NCI-H1930 (cell line): ENCODE measurements around the gene UST.

Experiments
- DNase-seq, 2 experiments: peaks; one replicate each; lab custom pipeline; 2025; lab: John Stamatoyannopoulos, UW

The UST gene, protein sequence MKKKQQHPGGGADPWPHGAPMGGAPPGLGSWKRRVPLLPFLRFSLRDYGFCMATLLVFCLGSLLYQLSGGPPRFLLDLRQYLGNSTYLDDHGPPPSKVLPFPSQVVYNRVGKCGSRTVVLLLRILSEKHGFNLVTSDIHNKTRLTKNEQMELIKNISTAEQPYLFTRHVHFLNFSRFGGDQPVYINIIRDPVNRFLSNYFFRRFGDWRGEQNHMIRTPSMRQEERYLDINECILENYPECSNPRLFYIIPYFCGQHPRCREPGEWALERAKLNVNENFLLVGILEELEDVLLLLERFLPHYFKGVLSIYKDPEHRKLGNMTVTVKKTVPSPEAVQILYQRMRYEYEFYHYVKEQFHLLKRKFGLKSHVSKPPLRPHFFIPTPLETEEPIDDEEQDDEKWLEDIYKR

DNA sequence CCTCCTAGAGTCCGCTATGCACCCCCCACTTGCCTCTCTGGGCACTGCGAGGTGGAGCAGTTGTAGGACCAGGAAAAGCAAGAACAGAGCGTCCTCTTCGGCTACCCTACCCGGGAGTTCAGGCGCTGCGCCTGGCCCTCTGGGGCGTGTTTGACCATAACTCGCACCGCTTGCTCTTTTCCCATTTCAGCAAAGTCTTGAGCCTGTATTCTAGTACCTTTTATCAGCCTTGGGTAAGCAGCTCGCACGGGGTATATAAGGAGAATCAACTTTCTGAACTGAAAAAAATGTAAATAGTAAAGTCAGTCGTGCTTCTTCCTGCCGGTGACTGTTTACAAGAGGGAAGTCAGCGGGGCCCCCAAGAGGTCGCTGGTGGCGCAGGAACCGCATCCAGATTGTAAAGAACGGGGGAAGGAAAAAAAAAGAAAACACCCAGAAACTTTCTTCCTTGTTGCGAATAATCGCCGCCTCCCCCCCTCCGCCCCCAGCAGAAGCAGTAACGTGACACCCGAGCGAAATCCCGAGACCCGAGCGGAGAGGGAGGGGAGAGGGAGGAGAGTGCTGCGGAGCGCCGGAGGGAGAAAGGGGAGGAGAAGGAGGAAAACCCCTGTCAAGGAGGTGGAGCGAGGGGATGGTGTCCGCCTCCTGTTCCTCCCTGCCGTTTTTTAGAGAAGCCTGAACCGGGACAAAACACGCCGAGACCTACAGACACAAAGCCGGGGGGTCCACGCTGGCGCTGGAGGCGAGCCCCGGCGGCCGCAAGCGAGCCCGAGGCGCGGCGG is at the start of gene UST:
Gene UST, plus strand, starts transcription at position 668 of the 782 bp plus-strand sequence. CDS start 401 bp downstream, outside the sequence.
- peak; percentile 12 to 38 for DNase-seq

DNA sequence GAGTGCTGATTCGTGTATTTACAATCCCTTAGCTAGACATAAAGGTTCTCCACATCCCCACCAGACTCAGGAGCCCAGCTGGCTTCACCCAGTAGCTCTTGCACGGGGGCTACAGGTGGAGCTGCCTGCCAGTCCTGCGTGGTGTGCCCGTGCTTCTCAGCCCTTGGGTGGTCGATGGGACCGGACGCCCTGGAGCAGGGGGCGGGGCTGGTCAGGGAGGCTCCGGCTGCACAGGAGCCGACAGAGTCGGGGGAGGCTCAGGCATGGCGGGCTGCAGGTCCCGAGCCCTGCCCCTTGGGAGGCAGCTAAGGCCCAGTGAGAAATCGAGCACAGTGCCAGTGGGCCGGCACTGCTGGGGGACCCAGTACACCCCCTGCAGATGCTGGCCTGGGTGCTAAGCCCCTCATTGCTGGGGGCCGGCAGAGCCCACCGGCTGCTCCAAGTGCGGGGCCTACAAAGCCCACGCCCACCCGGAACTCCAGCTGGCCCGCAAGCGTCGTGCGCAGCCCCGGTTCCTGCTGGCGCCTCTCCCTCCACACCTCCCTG is 48.9 kb upstream of the UST start:
- no peak for DNase-seq

DNA sequence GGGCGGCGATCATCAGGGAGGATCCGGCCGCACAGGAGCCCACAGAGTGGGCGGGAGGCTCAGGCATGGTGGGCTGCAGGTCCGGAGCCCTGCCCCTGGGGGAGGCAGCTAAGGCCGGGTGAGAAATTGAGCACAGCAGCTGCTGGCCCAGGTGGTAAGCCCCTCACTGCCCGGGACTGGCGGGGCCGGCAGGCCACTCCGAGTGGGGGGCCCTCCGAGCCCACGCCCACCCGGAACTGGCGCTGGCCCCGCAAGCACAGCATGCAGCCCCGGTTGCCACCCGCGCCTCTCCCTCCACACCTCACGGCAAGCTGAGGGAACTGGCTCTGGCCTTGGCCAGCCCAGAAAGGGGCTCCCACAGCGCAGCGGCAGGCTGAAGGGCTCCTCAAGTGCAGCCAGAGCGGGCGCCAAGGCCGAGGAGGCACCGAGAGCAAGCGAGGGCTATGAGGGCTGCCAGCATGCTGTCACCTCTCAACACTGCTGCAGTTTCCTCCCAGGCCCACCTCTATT is 48.1 kb upstream of the UST start:
- DNase-seq = no peak

DNA sequence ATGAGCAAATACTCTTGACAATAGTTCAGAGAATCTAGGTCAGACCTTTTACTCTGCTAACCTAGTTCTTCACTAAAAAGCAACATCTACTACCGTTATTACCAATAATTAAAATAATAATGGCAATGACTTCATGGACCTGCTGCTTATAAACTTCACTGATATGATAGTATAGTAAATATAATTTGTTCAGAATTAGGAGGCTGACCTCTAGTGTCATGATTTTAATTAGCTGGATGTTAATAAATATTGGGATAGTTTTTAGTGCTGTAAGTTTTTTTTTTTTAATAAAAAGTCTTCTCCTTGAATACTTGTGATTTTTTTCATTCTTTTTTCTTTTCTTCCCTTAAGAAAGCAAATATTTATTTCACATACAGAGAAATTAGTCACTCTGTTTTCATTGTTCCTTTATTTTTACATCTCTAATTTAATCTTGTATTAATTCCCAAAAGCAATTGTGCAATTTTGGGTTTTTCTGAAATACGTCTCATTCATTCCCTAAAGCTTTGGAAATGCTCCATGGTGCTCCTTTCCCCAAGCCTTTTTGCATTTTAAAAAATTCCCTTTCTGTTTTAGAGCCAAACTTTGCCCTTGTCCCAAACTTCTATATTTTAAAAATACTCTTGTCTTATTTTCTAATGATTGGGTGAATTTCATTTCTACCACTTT is 46.6 kb upstream of the UST start:
- no peak for DNase-seq

DNA sequence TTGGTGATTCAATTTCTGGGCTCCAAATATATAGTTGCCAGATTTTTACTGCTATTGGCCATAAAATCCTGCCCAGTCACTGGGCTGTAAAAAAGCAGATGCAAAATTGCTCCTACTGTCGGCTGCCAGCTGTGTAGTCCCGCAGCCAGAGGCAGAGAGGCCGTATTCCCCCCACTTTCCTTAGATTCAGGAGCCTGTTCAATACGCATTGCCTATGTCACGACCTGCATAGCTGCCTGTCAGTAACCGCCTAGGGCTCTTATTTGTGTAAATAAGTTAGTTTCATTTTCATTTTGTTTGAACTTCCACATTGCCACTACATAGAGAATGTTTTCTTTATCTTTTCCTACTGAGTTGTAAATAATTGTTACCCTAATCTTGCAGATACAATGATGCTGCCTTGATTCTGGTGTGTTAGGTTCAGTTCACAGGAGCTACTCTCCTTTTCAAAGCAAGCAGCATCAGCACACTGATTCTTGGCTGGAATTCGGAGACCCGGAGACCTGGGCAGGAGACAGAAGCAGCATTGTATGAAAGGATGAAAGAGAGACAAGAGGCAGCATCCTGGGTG is 46.0 kb upstream of the UST start:
- no peak for DNase-seq

DNA sequence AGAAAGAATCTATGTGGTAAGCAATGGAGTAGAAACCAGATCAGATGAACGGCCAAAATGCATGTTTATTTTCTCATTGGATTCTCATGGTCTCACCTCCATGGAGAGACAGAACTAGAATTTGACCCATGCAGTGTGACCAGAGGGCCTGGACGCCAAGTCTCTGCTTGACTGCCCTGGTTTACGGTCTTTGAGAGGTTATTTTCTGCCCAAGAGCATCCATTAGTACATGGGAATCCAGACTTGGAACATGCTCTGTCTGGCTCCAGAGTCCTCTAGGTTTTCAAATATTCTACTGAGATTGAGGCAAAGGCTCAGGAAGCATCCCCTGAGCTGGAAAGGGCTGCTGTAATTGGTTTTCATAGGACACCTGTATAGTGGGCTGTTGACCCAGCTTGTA is 45.5 kb upstream of the UST start:
- no peak for DNase-seq

DNA sequence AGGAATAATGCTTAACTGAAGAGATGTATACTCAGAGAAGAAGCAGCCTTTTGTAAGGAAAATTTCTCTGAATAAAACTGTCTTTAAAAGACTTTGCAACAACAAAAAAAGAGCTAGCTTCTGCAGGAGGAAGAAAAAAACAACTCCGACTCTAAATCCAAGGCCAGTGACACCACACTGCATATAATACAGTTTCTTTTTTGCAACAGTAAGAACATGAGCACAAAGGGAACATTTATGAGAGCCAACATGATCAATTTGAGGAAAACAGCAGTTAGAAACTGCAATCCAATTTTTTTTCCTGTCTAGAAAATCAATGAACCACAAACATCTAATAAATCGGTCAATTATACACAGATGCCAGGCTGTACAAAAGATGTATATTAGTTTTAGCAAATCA is 42.9 kb upstream of the UST start:
- DNase-seq = no peak

DNA sequence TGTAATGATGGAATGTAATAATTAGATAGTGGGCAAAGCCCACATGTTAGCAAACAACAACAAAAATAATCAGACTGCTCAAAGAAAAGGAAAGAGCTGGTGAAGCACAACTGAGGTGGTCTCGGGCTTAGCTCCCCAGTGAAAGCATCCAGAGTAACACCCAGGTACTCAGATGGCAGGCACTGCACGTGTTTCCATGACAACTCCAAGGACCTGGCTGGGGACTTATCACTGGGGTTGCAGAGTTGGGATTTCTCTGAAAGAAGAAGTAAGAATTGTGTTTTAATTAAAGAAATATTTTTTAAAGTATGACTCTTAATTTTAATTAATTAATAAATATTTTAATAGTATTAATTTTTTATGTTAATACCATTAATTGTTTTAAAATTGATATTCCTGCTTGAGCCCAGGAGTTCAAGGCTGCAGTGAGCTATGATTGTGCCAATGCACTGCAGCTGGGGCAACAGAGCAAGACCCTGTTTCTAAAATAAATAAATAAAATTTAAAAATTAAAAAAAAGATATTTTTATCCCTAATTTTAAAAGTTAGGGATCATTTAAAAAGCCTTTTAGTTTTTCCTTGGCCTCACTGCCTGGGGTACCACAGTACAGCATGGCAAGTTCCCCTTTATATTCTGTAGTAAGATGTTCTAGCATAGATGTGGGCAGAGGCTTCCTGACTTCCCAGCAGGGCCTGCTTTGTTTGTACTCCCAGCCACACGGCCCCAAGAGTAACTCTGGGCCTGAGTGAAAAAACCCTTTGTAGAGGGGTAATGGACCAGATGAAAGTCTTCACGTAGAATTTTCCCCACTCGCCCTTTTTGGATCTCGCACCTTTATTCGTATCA is 42.2 kb upstream of the UST start:
- DNase-seq = no peak

DNA sequence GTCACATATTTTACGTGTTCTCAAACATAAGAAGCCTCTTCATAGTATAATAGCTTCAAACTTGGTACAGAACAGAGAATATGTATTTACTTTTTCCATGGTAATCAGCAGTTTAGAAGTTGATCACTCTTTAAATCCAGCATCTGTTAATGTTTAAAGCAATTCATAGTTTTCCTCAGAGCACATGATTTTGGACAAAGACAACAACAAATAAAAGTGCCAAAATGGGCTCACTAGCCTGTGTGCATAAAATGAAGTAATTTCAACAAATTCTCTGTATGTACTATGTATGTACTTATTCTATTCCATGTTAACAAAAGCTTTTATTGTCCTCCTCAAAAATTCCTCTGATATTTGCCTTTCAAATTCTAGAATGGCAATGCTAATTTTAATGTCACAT is 38.1 kb upstream of the UST start:
- no peak for DNase-seq

DNA sequence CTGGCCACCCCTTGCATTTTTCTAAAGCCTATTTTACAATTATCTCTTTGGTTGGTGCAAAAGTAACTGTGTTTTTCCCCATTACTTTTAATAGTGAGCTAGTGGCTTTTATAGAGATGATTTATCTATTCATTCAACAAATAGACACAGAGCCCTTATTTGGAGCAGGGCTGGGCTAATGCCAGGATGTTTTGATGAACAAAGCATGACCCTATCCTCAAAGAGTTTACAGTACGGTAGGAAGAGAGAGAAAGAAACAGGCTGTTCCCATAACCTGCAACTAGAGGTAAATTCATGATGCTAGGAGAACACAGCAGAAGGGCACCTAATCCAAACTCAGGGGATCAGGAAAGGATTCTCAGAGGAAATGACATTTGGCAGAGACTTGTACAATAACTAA is 37.3 kb upstream of the UST start:
- DNase-seq = no peak

DNA sequence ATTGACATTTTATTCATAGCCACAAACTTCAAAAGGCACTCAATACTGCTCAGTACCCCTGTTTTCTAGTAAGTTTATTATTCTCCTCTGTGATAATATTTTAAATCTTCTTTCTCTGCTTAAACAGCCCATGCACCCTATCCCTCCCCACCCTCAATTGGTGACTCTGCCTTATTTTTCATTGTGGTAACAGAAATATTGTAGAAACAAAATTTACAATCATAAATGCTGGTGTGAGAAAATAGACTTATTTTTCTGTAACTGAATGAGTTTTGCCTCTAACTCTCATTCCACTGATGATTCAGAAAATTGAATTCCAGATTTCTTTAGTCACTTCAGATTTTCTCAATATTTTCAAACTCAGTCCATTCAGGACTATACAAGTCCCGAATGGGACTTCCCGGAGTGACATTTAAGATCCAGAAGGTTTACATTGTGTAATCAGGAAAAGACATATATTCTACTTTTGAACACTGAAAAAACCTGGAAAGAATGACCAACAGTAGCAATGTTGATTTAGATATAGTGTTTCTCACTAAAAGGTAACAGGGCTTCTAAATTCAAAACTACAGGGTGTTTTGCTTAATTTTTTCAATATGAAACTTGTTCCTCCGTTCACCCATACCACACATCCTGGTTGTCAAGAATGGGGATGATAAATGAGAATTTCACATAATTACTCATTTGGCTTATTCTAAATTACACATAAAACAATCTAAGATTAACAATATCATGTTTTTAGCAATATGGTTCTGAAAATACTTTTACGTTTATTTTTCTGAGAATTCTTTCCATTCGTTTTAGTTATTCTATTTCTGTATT is 34.8 kb upstream of the UST start:
- DNase-seq = no peak

DNA sequence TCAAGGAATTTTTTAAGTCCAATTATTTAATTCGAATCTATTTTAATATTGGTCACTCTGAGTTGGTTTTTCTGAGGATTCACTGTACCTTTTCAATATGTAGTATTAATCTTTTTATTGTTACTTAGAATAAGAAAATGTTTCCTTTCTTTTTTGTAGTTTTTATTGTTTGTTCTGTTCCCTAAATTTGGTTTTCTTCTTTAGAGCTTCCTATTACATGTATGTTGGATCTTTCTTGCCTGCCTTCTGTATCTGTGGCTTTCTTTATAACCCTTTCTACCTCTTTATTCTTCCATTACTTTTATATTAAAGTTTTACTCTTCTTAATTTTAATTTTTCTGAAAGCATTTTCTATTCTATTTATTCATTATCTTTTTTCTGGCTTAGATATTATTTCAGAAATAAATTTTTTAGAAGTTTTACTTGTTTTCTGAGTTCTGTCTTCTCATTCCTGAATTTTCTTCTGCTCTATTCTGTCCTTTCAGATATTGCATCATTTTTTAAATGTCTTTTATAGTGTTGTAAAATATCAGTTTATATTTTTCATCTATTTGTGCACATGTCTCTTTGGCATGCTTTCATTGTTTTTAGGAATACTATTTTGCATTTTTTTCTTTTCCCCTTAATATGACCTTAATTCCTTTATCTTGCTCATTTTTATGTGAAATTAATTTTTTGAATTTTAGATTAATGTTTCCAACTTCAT is 33.6 kb upstream of the UST start:
- DNase-seq = no peak

DNA sequence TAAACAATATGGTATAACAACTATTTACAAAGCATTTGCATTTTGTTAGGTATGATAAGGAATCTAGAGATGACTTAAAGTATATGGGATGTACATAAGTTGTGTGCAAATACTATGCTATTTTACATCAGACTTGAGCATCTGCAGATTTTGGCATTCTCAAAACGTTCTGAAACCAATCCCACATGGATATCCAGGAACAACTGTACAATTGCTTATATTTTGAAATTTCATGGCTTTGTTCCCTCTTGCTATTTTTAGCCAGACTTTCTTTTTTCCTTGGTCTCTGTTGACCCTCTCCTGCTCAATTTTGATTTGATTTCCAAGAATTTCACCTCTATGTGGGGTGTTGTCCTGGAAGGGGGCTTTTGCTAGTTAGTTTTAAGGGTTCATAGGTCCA is 32.9 kb upstream of the UST start:
- no peak for DNase-seq

DNA sequence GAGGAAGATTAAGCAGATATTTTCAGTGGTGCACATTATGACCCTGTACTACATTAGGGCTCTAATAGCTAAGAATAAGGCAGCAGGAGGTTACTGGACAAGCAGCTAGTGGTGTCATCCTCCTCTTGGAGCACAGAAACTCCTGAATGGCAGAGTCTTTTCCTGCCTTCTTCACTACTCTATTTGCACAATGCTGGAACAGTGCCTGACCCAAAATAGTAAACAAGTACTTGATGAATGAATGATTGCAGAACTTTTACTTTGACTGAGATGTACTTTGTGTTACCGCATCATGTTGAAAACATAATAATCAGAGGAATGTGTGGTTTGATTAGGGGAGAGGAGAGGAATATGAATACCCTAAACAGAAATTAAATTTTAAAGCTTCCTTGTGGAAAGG is 30.0 kb upstream of the UST start:
- no peak for DNase-seq

DNA sequence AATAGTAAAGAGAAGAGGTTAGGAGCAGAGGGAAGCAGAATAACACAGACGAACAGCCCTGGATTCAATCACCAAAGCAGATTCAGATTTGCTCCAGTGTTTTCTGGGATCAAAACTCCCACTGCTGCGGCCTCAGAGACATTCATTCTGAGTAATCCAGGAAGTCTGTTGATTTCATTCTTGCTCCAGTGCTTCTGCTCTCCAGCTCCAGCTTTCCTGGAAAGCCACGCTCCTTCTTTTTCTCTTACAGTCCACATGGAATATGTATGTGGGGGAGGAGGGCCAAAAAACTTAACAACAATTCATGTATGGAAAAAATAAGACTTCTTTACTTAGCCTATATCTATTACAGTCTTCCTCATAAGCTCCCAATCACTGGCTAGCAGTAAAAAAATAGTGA is 26.4 kb upstream of the UST start:
- no peak for DNase-seq

DNA sequence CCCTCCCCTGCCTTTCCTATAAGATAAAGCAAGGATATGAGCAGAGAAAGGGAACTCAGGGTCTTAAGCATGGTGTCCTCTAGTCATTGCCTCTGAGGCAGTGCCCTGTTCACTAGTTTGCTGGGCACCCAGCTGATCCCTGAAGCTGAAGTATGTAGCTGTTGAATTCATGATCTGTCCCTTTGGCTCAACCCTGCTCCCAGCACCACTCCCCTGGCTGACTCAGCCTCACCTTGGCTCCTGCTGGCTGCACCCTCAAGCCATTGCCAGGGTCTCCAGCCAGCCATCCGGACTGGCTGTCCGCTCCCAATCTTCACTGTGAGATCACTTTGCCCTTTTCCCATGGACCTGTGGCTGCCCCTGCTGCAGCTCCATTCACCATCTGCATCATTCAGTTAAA is 25.9 kb upstream of the UST start:
- DNase-seq = no peak

DNA sequence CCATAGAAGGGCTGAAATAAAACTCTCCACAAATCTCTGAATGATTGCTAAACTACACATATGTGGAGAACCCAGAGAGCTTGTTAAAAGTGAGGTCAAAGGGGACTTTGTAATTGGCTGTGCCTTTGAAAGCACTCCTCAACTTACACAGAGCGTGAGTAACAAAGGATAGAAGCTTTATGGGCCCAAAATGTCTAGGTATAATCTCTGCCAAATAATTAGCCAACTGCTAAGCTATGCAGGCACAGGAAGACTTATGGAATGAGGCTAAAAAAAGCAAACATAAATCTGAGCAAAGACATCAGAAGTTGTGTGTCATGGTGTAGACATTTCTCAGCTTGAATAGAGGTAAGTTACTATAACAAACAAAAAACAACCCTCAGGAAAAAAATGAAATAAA is 23.3 kb upstream of the UST start:
- DNase-seq = no peak

DNA sequence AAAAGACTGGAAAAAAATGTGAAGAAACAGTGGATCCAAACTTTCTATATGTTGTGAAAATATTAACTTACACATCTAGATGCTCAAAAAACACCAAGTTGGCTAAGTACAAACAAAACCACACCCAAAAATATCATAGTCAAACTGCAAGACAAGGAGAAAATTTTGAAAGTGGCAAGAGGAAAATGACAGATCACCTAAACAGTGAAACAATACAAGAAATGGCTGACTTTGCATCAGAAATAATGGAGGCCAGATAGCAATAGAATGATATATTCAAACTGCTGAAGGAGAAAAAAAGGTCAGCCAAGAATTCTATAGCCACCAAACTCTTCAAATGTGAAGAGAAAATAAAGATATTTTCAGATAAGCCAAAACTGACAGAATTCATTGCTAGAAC is 22.4 kb upstream of the UST start:
- no peak for DNase-seq

DNA sequence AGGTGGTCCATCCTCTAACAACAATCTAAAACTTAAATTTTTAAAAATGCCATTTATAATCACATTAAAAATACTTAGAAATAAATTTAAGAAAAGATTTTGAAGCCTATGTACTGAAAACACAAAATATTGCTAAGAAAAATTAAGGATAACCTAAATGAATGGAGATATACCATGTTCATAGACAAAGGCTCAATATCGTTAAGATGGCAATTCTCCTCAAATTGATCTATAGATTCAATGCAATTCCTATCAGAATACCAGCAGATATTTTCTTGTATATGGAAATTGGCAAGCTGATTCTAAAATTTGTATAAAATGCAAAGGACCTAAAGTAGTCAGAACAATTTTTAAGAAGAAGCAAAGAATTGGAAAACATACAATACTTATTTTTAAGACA is 19.7 kb upstream of the UST start:
- DNase-seq = no peak

DNA sequence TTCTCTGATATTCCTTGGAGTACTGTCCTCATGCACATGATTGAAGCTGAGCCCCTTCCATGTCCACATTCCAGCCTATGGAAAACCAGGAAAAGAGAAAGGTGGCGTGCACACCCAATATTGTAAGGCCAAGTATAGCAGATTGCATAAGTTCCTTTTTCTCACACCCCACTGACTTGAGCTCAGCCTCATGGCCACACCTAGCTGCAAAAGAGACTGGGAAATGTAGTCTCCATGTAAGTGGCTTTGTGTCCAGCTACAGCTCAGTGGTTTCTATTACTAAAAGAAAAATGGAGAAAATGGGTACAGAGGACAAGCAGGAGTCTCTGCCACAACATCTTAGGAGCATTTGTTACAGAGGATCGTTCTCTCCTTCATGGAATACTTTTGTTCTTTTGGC is 10.8 kb upstream of the UST start:
- no peak for DNase-seq
